GM19467 (cell line): ENCODE data around the gene KLHL8.

ENCODE experiments used
- ATAC-seq: cut with Tn5 transposase; IDR thresholded peaks from one replicate; pipeline ENCODE4 v1.9.1; 2021; ENCODE audit warnings: mild to moderate bottlenecking, moderate library complexity; ENCODE audit not compliant: unreplicated experiment

KLHL8 gene

GRCh38 chr4:87220094-87220822 is at the start of gene KLHL8:
Gene KLHL8 (minus strand): TSS chr4:87220618. CDS start chr4:87195539, 25,079 bp downstream.
- peak; percentile 90 for ATAC-seq

- no peak for ATAC-seq
These were observed 49.7 kb upstream of the KLHL8 start for GRCh38 chr4:87270144-87270543.

- ATAC-seq, result no peak
These were observed 48.0 kb upstream of the KLHL8 start for GRCh38 chr4:87268411-87268810.

- no peak for ATAC-seq
These were observed 46.6 kb upstream of the KLHL8 start for GRCh38 chr4:87266986-87267385.

- no peak for ATAC-seq
These were observed 42.5 kb upstream of the KLHL8 start for GRCh38 chr4:87262886-87263285.

GRCh38 chr4:87260477-87260876 is 40.1 kb upstream of the KLHL8 start:
- ATAC-seq, result no peak

GRCh38 chr4:87258677-87259076 is 38.3 kb upstream of the KLHL8 start:
- ATAC-seq, result no peak

GRCh38 chr4:87257523-87257922 is 37.1 kb upstream of the KLHL8 start:
- ATAC-seq, result no peak

- ATAC-seq, result no peak
These were observed 35.3 kb upstream of the KLHL8 start for GRCh38 chr4:87255755-87256154.

GRCh38 chr4:87251106-87251505 is 30.7 kb upstream of the KLHL8 start:
- ATAC-seq, result no peak

- ATAC-seq, result no peak
These were observed 29.9 kb upstream of the KLHL8 start for GRCh38 chr4:87250294-87250693.

GRCh38 chr4:87249332-87250019 is 29.1 kb upstream of the KLHL8 start:
- no peak for ATAC-seq

GRCh38 chr4:87243426-87244053 is 23.1 kb upstream of the KLHL8 start:
- ATAC-seq, result no peak

GRCh38 chr4:87241336-87241735 is 20.9 kb upstream of the KLHL8 start:
- no peak for ATAC-seq

- ATAC-seq, result no peak
These were observed 19.9 kb upstream of the KLHL8 start for GRCh38 chr4:87240341-87240740.

GRCh38 chr4:87239821-87240220 is 19.4 kb upstream of the KLHL8 start:
- no peak for ATAC-seq

- no peak for ATAC-seq
These were observed 18.8 kb upstream of the KLHL8 start for GRCh38 chr4:87239194-87239593.

- ATAC-seq, result no peak
These were observed 16.4 kb upstream of the KLHL8 start for GRCh38 chr4:87236861-87237260.

- ATAC-seq, result no peak
These were observed 14.7 kb upstream of the KLHL8 start for GRCh38 chr4:87235020-87235671.

GRCh38 chr4:87232216-87232615 is 11.8 kb upstream of the KLHL8 start:
- ATAC-seq, result no peak

GRCh38 chr4:87230806-87231205 is 10.4 kb upstream of the KLHL8 start:
- no peak for ATAC-seq

- ATAC-seq, result no peak
These were observed 9.6 kb upstream of the KLHL8 start for GRCh38 chr4:87229979-87230378.
